Gastrocnemius medialis (tissue), 4 donors: ENCODE measurements around the gene NKD1.

ENCODE experiments used
- CTCF ChIP-seq, 5 experiments: fragments of 450-650 bp in 3 of 5; fragments of 200-600 bp in 2 of 5; sonication (generic) in 2 of 5; IDR thresholded peaks in 4 of 5; conservative IDR thresholded peaks in 1 of 5; 1 replicate in 4 of 5; 2 replicates in 1 of 5; pipeline ENCODE4 v1.5.1; 2016 to 2019; ENCODE audit warnings: antibody characterized with exemption in 5 of 5, mild to moderate bottlenecking in 3 of 5, moderate library complexity in 3 of 5
- POLR2A ChIP-seq, 2 donors: fragments of 450-650 bp; IDR thresholded peaks; one replicate each; pipeline ENCODE4 v1.6.1; 2017; ENCODE audit warnings: antibody characterized with exemption in 2 of 2, mild to moderate bottlenecking in 2 of 2, moderate library complexity in 2 of 2

DNA sequence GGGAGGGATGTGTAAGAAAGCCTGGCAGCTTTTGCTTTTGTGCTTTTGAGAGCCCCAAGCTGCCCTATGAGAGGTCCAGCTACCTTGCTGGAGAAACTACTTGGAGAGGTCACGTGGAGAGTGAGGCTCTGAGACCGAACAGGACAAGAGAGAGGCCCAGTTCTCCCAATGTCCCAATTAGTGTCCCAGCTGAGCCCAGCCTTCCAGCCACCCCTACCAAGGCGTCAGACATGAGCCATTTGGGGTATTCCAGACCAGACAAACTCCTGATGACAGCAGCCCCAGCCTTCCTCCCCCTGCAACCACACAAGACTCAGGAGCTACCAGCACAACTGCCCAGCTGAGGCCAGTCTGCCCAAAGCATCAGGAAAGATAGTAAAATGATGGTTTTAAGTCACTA is 35.0 kb downstream of the NKD1 start:
- TF ChIP-seq POLR2A (IDR thresholded peaks at IDR 0.05) (no peak), CTCF (IDR thresholded peaks at IDR 0.05 in 4 of 5, conservative IDR thresholded peaks at IDR 0.05 in 1 of 5) (no peak)
